ENCODE data around the gene PDE7B.

DNA sequence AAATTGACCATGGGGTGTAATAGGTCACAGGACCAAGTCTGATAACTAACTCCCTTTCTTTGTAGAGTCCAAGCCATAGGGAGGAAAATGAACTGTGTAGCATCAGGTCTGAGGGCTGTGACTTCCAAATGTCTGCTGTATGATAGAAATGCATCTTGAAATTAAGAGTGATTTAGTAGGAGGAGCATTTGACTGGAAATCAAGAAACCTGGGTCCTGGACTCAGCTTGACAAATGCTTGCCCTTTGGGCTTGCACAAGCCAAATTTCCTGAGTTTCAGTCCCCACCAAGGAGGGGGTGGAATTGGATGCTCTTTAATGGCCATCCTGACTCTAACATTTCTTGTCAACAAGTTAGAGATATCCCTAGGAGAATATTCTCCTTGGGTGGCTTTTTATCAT, 187.0 kb downstream of the PDE7B start:
- TF ChIP-seq EZH2 (IDR thresholded peaks at IDR 0.05; ENCODE audit: insufficient read depth, poor library complexity, severe bottlenecking): no peak
- TF ChIP-seq EZH2phosphoT487 (IDR thresholded peaks at IDR 0.05; ENCODE audit: insufficient read depth, low read depth): no peak
